SU-DHL-6 (cell line): ENCODE results near the gene TEX47.

Source experiments
- CTCF ChIP-seq: fragments of 200-600 bp; sonication (generic); IDR thresholded peaks from one replicate; pipeline ENCODE4 v1.5.1; 2017; ENCODE audit warnings: antibody characterized with exemption, mild to moderate bottlenecking, low read length, moderate library complexity; ENCODE audit not compliant: insufficient read depth, poor library complexity, severe bottlenecking
- EZH2phosphoT487 ChIP-seq: fragments of 200-600 bp; sonication (generic), shearing (Covaris generic); conservative IDR thresholded peaks from 2 replicates; pipeline ENCODE4 v1.6.1; 2018; ENCODE audit warnings: mild to moderate bottlenecking, antibody characterized with exemption, low read length, moderate library complexity, mixed read lengths

GRCh38 chr7:88772776-88773175, 22.8 kb downstream of the TEX47 start:
- TF ChIP-seq CTCF (no peak), EZH2phosphoT487 (no peak)
